Measurements from ENCODE around the gene MTHFSD. TPM values are rescaled to one million over a fixed set of nuclear protein-coding genes. Genes with fewer than 3 reads are reported as not detected.

The MTHFSD gene, protein sequence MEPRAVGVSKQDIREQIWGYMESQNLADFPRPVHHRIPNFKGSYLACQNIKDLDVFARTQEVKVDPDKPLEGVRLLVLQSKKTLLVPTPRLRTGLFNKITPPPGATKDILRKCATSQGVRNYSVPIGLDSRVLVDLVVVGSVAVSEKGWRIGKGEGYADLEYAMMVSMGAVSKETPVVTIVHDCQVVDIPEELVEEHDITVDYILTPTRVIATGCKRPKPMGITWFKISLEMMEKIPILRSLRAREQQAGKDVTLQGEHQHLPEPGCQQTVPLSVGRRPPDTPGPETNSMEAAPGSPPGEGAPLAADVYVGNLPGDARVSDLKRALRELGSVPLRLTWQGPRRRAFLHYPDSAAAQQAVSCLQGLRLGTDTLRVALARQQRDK
- total RNA-seq = 11.3 and 12.1 TPM in 2 replicates

DNA sequence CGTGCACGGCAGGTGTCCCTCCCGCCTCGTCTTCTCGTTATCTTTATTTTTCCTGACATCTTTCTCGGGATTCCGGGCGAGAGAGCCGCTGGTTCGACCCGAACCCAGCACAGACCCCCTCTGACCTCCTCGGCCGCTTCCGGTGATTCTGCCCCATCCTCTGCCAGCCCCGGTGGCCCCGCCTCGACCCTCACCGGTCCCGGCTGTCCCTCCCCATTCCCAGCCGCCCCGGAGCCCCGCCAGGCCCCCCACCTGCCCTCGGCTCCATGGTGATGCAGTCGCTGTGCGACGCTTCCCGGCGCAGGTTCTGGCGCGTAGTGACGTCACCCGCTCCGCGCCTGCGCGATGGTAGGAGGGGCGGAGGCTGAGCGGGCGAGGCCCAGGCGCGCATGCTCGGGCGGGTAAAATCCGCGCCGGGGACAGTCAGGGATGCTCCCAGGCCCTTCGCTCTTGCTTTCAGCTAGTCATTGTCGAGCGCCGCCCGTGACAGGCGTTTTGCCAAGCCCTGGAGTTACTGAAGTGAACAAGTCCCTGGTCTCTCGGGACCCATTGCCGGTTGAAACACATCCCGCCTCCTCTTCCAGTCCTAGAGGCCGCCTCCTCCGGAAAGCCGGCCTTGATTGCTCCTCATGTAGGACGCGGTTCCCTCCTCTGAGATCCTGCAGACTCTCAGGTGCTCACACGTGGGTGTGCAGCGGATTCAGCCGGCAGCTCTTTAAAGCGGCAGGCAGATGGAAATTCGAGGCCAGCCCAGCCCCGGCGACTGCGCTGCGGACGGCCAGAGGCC, at the start of gene MTHFSD:
MTHFSD (minus strand) TSS at position 319 of the 787 bp plus-strand sequence; CDS start at position 268, 51 bp downstream.

DNA sequence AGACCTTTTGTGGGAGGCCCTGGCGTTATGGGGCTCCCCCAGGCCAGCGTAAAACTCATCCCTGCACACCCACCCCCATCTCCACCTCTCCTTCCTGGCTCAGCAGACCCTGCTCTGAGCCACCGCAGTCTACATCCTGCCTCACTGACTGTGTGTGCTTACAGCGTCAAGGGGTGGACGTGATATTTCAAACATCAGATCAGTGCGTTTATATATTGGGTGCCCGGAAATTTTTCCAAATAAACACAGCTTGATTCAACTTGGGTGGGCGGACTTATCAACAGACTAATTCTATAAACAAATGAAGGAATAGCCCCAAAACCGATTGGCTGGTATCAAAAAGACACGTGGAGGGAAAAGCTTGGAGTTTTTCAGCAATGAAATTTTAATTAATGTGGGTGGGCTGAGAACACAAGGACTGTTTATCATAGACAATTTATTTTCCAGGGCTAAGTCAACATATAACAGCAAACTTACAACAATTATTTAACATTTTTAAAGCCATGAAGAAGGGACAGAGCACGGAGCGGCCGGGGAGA, 23.1 kb upstream of the MTHFSD start, which contains the start of gene FOXL1:
FOXL1 (plus strand) TSS at position 489 of the 539 bp plus-strand sequence. CDS start 175 bp downstream, outside the sequence.

DNA sequence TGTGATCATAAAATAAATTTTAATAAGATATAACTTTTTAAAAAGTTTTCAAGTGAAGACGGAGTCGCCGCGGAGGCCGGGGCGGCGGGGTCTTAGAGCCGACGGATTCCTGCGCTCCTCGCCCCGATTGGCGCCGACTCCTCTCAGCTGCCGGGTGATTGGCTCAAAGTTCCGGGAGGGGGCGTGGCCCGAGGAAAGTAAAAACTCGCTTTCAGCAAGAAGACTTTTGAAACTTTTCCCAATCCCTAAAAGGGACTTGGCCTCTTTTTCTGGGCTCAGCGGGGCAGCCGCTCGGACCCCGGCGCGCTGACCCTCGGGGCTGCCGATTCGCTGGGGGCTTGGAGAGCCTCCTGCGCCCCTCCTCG, 11.5 kb upstream of the MTHFSD start, which contains the start of gene FOXC2:
FOXC2 (plus strand) TSS at position 229 of the 365 bp plus-strand sequence. CDS start 507 bp downstream, outside the sequence.

DNA sequence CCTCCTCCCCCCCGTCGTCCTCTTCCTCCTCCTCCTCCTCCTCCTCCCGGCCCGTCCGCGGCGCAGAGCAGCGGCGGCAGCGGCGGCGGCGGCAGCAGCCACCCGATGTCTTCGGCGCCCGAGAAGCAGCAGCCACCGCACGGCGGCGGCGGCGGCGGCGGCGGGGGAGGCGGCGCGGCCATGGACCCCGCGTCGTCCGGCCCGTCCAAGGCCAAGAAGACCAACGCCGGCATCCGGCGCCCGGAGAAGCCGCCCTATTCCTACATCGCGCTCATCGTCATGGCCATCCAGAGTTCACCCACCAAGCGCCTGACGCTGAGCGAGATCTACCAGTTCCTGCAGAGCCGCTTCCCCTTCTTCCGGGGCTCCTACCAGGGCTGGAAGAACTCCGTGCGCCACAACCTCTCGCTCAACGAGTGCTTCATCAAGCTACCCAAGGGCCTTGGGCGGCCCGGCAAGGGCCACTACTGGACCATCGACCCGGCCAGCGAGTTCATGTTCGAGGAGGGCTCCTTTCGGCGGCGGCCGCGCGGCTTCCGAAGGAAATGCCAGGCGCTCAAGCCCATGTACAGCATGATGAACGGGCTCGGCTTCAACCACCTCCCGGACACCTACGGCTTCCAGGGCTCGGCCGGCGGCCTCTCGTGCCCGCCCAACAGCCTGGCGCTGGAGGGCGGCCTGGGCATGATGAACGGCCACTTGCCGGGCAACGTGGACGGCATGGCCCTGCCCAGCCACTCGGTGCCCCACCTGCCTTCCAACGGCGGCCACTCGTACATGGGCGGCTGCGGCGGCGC, 44.4 kb downstream of the MTHFSD start, which contains the start of gene FOXF1:
FOXF1 (plus strand) TSS at position 63 of the 797 bp plus-strand sequence; CDS start at position 106, 43 bp downstream.

Other genes starting within 250 kb of the MTHFSD start
- gene FOXF1, start 44.7 kb downstream of the MTHFSD start, total RNA-seq = 0.19 and 0.28 TPM in 2 replicates
- gene FOXC2, start 11.6 kb upstream of the MTHFSD start, total RNA-seq = 2.3 and 7.3 TPM in 2 replicates
- gene FOXL1, start 23.3 kb upstream of the MTHFSD start, total RNA-seq = 30.2 and 33.0 TPM in 2 replicates